Measurements from ENCODE around the gene RMDN2.

The RMDN2 gene

GRCh38 chr2:38033646-38034045, 108.6 kb downstream of the RMDN2 start:
- no peak for DNase-seq (ENCODE audit: low read depth)
- no peak overlapping the region for H3K4me3 ChIP-seq (ENCODE audit: low read depth, low read length)
- TF ChIP-seq, protein P1, sequence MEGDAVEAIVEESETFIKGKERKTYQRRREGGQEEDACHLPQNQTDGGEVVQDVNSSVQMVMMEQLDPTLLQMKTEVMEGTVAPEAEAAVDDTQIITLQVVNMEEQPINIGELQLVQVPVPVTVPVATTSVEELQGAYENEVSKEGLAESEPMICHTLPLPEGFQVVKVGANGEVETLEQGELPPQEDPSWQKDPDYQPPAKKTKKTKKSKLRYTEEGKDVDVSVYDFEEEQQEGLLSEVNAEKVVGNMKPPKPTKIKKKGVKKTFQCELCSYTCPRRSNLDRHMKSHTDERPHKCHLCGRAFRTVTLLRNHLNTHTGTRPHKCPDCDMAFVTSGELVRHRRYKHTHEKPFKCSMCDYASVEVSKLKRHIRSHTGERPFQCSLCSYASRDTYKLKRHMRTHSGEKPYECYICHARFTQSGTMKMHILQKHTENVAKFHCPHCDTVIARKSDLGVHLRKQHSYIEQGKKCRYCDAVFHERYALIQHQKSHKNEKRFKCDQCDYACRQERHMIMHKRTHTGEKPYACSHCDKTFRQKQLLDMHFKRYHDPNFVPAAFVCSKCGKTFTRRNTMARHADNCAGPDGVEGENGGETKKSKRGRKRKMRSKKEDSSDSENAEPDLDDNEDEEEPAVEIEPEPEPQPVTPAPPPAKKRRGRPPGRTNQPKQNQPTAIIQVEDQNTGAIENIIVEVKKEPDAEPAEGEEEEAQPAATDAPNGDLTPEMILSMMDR (IDR thresholded peaks at IDR 0.05; ENCODE audit: low read depth, low read length, missing control alignments): no peak
- in situ Hi-C loops (cut with HindIII; ENCODE audit: low sequenced_read_pairs): no loop called here

DNA sequence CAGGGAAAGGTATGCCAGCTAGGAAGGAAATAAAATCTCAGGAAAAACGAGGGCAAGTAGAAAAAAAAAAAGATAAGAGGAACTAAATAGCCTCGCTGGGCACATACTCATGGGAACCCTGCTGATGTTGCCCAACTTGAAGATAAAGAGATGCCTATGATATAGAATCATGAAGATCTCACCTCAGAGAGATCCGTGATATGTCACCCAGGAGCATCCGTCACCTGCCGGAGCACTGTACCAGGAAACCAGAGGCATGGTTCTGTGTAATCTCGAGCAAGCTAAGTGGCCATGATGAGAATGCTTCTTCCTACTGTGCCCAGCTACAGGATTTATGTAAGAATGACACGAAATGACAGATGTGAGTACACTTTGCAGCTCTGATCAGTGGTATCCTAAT, 110.9 kb downstream of the RMDN2 start:
- in situ Hi-C loops (cut with HindIII; ENCODE audit: low sequenced_read_pairs): no loop called here

GRCh38 chr2:38037325-38037724, 112.2 kb downstream of the RMDN2 start:
- TF ChIP-seq, protein P1 (IDR thresholded peaks at IDR 0.05; ENCODE audit: low read depth, low read length, missing control alignments): no peak
- no peak for DNase-seq (ENCODE audit: low read depth)
- in situ Hi-C loops (cut with HindIII; ENCODE audit: low sequenced_read_pairs): no loop called here
- no peak overlapping the region for H3K4me3 ChIP-seq (ENCODE audit: low read depth, low read length)

More for the DNA sequence above, 110.9 kb downstream of the RMDN2 start:
- TF ChIP-seq, protein P1 (IDR thresholded peaks at IDR 0.05; ENCODE audit: low read depth, low read length, missing control alignments): no peak
- no peak overlapping the region for H3K4me3 ChIP-seq (ENCODE audit: low read depth, low read length)
- no peak for DNase-seq (ENCODE audit: low read depth)

GRCh38 chr2:38037757-38038621, 112.9 kb downstream of the RMDN2 start:
- in situ Hi-C loops (cut with HindIII; ENCODE audit: low sequenced_read_pairs): no loop called here
- H3K4me3 ChIP-seq (ENCODE audit: low read depth, low read length): peak overlapping the region; percentile 21
- no peak for DNase-seq (ENCODE audit: low read depth)
- TF ChIP-seq, protein P1 (IDR thresholded peaks at IDR 0.05; ENCODE audit: low read depth, low read length, missing control alignments): peak; percentile 48

DNA sequence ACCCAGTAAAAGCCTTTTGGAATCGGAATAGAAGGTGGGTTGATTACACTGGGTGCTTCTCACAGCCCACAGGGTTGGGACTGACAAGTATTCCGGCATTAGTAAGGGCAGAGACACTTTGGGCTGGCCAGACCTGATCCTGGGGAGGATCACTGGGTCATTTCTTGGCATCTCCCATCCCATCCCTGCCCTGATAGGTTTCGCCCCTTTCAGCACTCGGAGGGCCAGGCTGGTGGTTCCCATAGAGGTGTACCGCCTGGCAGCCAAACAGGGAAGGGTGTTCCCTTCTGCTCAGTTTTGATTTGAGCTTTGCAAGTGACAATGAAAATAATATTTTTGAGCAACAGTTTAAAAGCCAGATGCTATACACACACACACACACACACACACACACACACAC, 113.6 kb downstream of the RMDN2 start:
- in situ Hi-C loops (cut with HindIII; ENCODE audit: low sequenced_read_pairs): no loop called here
- H3K4me3 ChIP-seq (ENCODE audit: low read depth, low read length): no peak overlapping the region
- TF ChIP-seq, protein P1 (IDR thresholded peaks at IDR 0.05; ENCODE audit: low read depth, low read length, missing control alignments): no peak
- DNase-seq (ENCODE audit: low read depth): no peak

DNA sequence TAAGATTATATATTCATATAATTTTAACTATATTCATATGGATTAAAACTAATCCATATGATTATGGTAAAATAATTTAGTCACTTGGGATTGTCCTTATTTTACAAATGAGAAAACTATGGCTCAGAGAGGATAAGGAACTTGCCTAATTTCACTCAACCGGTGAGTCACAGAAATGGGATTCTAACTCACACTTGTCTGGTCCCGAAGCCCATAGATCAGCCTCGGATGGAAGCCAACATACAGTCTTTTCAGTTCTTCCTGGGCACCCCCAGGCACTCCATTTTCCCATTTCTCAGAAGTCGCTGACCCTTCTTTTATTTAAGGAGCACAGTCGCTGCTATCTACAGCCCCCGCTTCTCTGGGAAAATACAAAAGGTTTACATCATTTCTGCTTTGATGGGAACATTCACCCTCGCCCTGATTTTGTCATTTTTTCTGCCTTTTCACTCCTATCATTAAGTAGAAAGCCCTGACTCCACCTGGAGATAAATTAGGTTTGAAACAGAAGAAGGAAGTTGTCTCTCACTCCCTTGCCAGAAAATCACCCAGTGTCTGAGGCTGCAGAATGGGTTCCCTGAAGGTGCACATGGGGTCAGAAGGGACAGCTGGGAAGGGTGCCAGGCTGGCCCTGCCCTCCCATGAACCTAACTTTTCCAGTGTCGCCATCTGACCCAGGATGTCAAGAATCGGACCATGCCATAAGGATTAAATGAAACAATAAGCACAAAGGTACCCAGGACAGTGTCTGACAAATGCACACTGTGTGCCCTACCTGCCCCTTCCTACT, 114.2 kb downstream of the RMDN2 start:
- no peak overlapping the region for H3K4me3 ChIP-seq (ENCODE audit: low read depth, low read length)
- in situ Hi-C loops (cut with HindIII; ENCODE audit: low sequenced_read_pairs): no loop called here
- TF ChIP-seq, protein P1 (IDR thresholded peaks at IDR 0.05; ENCODE audit: low read depth, low read length, missing control alignments): no peak
- no peak for DNase-seq (ENCODE audit: low read depth)

All from astrocyte of the cerebellum (primary cell).